ENCODE results near the gene APOBEC3B. TPM values are rescaled to one million over a fixed set of nuclear protein-coding genes. Genes with fewer than 3 reads are reported as not detected.

Gene APOBEC3B
- total and polyA plus RNA-seq, 9 of the 15 experiments (the other 6 are each of a cell fraction or from before 2014, with no cell fraction given): 5.9 to 166 (median 43.2) TPM

GRCh38 chr22:39028281-39028680, 46.1 kb downstream of the APOBEC3B start:
- H3K27ac ChIP-seq (ENCODE audit: extremely low read depth, low read depth, low read length): no peak overlapping the region
- ChIA-PET POLR2A (interaction anchor here (0.6 to 0.9 kb wide), 2 partner anchors 9 to 20 kb away, joined by 3 read pairs; no protein-coding TSS in a partner anchor), CTCF (ENCODE audit: low intra/inter-chr PET ratio) (no interaction called here)
- DNase-seq (ENCODE audit: extremely low read depth in 1 of 4, low spot score in 3 of 4): no peak
- ATAC-seq: no peak
- peaks cover 3 to 15% of the 10 kb centered on the region in 2 experiments; a peak in 3 of 5 replicates for H3K4me1 ChIP-seq (replicated peaks in 1 of 2; ENCODE audit: control insufficient read depth in 2 of 2, insufficient read depth in 2 of 2, low read length in 2 of 2)
- BruUV-seq (replicated peaks): no TSS peak
- intact Hi-C loops (cut with micrococcal nuclease) (no loop called here), in situ Hi-C loops (cut with MboI) (no loop called here)
- H3K79me2 ChIP-seq (ENCODE audit: control insufficient read depth, insufficient read depth, low read length): no peaks in the 10 kb centered on the region
- H4K20me1 ChIP-seq (replicated peaks; ENCODE audit: control insufficient read depth, insufficient read depth, low read length): no peaks in the 10 kb centered on the region
- H3K4me3 ChIP-seq: no peak overlapping the region
- WGBS (ENCODE audit: insufficient coverage, low coverage, missing lambda C conversion rate): 92% methylated on average over 7 of the region's 11 CpGs
- H3K36me3 ChIP-seq (ENCODE audit: control insufficient read depth, insufficient read depth, low read length): peaks cover 21% of the 10 kb centered on the region; the same call in 1 of the 3 replicates
- H3K9me1 ChIP-seq (ENCODE audit: control insufficient read depth, insufficient read depth, low read length): no peaks in the 10 kb centered on the region
- no peak for FAIRE-seq
- H3K27me3 ChIP-seq (ENCODE audit: control insufficient read depth in 2 of 2, insufficient read depth in 2 of 2, low read length in 2 of 2): no peaks in the 10 kb centered on the region
- no peak overlapping the region for H3K4me2 ChIP-seq (ENCODE audit: insufficient read depth, low read length)
- H2AFZ ChIP-seq (ENCODE audit: low read depth, low read length): no peak overlapping the region
- no peaks in the 10 kb centered on the region for H3K9me3 ChIP-seq (replicated peaks; ENCODE audit: control insufficient read depth, insufficient read depth, low read depth, low read length)
- TF ChIP-seq TAF1 (IDR thresholded peaks at IDR 0.05; ENCODE audit: control insufficient read depth, extremely low read depth, insufficient read depth, low read length, severe bottlenecking): no peak
- no peak for TF ChIP-seq POLR3G (IDR thresholded peaks at IDR 0.05; ENCODE audit: extremely low read depth, insufficient read length, insufficient replicate concordance)
- TF ChIP-seq ZBTB1 (CRISPR knock-in tag; IDR thresholded peaks at IDR 0.05; ENCODE audit: borderline replicate concordance, low read depth): no peak
- no peak for TF ChIP-seq SIRT6 (IDR thresholded peaks at IDR 0.05; ENCODE audit: low read depth, low read length)
- TF ChIP-seq ZKSCAN3 (CRISPR knock-in tag; IDR thresholded peaks at IDR 0.05): no peak
- no peak for TF ChIP-seq ZNF212 (CRISPR knock-in tag; IDR thresholded peaks at IDR 0.05)
- no peak for TF ChIP-seq HEY1 (CRISPR knock-in tag; IDR thresholded peaks at IDR 0.05; ENCODE audit: borderline replicate concordance)
- no peak for TF ChIP-seq ZNF274 (IDR thresholded peaks at IDR 0.05; ENCODE audit: borderline replicate concordance, low read depth, low read length)
- TF ChIP-seq HNRNPLL (IDR thresholded peaks at IDR 0.05; ENCODE audit: low read depth, low read length, poor library complexity, severe bottlenecking): no peak
- TF ChIP-seq RNF2 (IDR thresholded peaks at IDR 0.05): no peak
- no peak for TF ChIP-seq ZNF764 (CRISPR knock-in tag; IDR thresholded peaks at IDR 0.05; ENCODE audit: low read depth)
- TF ChIP-seq ZFPM2 (CRISPR knock-in tag; IDR thresholded peaks at IDR 0.05): no peak
- TF ChIP-seq CBFA2T3 (IDR thresholded peaks at IDR 0.05): no peak
- TF ChIP-seq BCOR (IDR thresholded peaks at IDR 0.05): no peak
- TF ChIP-seq ZNF165 (CRISPR knock-in tag; IDR thresholded peaks at IDR 0.05; ENCODE audit: borderline replicate concordance): no peak
- TF ChIP-seq RAD51 (IDR thresholded peaks at IDR 0.05; ENCODE audit: borderline replicate concordance, low read depth): no peak
- peak overlapping the region in 1 of 2 experiments; percentile 5; a peak in 1 of 4 replicates for H3K9ac ChIP-seq (ENCODE audit: insufficient read depth in 1 of 2, low read depth in 2 of 2, low read length in 2 of 2)

Measured in K562 (cell line).